ENCODE results near the gene AP1B1. TPM values are rescaled to one million over a fixed set of nuclear protein-coding genes. Genes with fewer than 3 reads are reported as not detected.

The AP1B1 gene
- polyA plus RNA-seq, 2 of the 4 experiments (the other 2 are of a cell fraction) = 22.5 to 27.0 TPM

- ATAC-seq (no peak), DNase-seq (ENCODE audit: low read depth in 1 of 2, low spot score in 1 of 2) (peak in 1 of 2 experiments; percentile 5), FAIRE-seq (no peak)
- Histone ChIP-seq H3K27ac (no peak overlapping the region), H3K9me3 (no peaks in the 10 kb centered on the region), H3K4me1 (no peaks in the 10 kb centered on the region), H3K4me2 (peak overlapping the region; percentile 18; the same call in 1 of the 3 replicates), H3K4me3 (no peak overlapping the region)
- no peak for TF ChIP-seq HES2 (IDR thresholded peaks at IDR 0.05)
- TF ChIP-seq CTCF (IDR thresholded peaks at IDR 0.05) = no peak
- no peak for TF ChIP-seq USF2 (IDR thresholded peaks at IDR 0.05)
- TF ChIP-seq CBX2 (IDR thresholded peaks at IDR 0.05; ENCODE audit: borderline replicate concordance, low read depth) = no peak
- no peak for TF ChIP-seq ZSCAN20 (CRISPR knock-in tag; IDR thresholded peaks at IDR 0.05)
- TF ChIP-seq FOXS1 (CRISPR knock-in tag; IDR thresholded peaks at IDR 0.05) = no peak
- no peak for TF ChIP-seq RNF2 (IDR thresholded peaks at IDR 0.05; ENCODE audit: borderline replicate concordance, low read depth)
- no peak for TF ChIP-seq SREBF2 (IDR thresholded peaks at IDR 0.05)
- no peak for TF ChIP-seq MAZ (IDR thresholded peaks at IDR 0.05; ENCODE audit: borderline replicate concordance, low read depth, low read length)
- TF ChIP-seq MAFK (IDR thresholded peaks at IDR 0.05; ENCODE audit: partially characterized antibody) = no peak
- no peak for TF ChIP-seq CEBPB (IDR thresholded peaks at IDR 0.05)
- TF ChIP-seq RAD21 (conservative IDR thresholded peaks at IDR 0.05 in 1 of 2, IDR thresholded peaks at IDR 0.05 in 1 of 2) = no peak
- no peak for TF ChIP-seq ZC3H11A (IDR thresholded peaks at IDR 0.05)
- TF ChIP-seq JUN (IDR thresholded peaks at IDR 0.05) = no peak
- no peak for TF ChIP-seq HOXB5 (CRISPR knock-in tag; IDR thresholded peaks at IDR 0.05)
- TF ChIP-seq NR3C1 (IDR thresholded peaks at IDR 0.05) = no peak
- TF ChIP-seq CHD4 (IDR thresholded peaks at IDR 0.05; ENCODE audit: borderline replicate concordance) = no peak
- POLR2A ChIA-PET = no interaction called here
- 41% methylated on average over 7 of the region's 7 CpGs for WGBS (ENCODE audit: missing lambda C conversion rate)
- CTCF ChIA-PET = interaction anchor here (1.3 kb wide), 1 partner anchor 36 kb away, joined by 3 read pairs; no protein-coding TSS in a partner anchor
Measured at GRCh38 chr22:29434288-29434687, 45.9 kb upstream of the AP1B1 start.

- H3K27ac ChIP-seq = no peak overlapping the region
- no peak for TF ChIP-seq HMGXB4 (CRISPR knock-in tag; IDR thresholded peaks at IDR 0.05; ENCODE audit: borderline replicate concordance)
- TF ChIP-seq POLR2A (IDR thresholded peaks at IDR 0.05; ENCODE audit: low read length) = no peak
- no peak for TF ChIP-seq RNF2 (IDR thresholded peaks at IDR 0.05; ENCODE audit: borderline replicate concordance, low read depth)
- TF ChIP-seq ELK1 (IDR thresholded peaks at IDR 0.05; ENCODE audit: low read depth, low read length) = no peak
- TF ChIP-seq JUNB (IDR thresholded peaks at IDR 0.05) = no peak
- no peak for TF ChIP-seq HOXB5 (CRISPR knock-in tag; IDR thresholded peaks at IDR 0.05)
- TF ChIP-seq USF2 (IDR thresholded peaks at IDR 0.05) = no peak
- TF ChIP-seq HDAC2 (IDR thresholded peaks at IDR 0.05) = no peak
- no peak for TF ChIP-seq EHF (CRISPR knock-in tag; IDR thresholded peaks at IDR 0.05)
- TF ChIP-seq E2F6 (IDR thresholded peaks at IDR 0.05; ENCODE audit: borderline replicate concordance, low read depth) = no peak
- no peak for TF ChIP-seq GATA3 (IDR thresholded peaks at IDR 0.05; ENCODE audit: borderline replicate concordance)
- TF ChIP-seq BHLHE40 (IDR thresholded peaks at IDR 0.05; ENCODE audit: low read depth, low read length) = no peak
- no peak for TF ChIP-seq MAZ (IDR thresholded peaks at IDR 0.05; ENCODE audit: borderline replicate concordance, low read depth, low read length)
- TF ChIP-seq NFE2L2 (conservative IDR thresholded peaks at IDR 0.05; ENCODE audit: low read length) = no peak
- TF ChIP-seq MAFK (IDR thresholded peaks at IDR 0.05; ENCODE audit: partially characterized antibody) = no peak
- TF ChIP-seq HES2 (IDR thresholded peaks at IDR 0.05) = no peak
- no peak for TF ChIP-seq RFX5 (IDR thresholded peaks at IDR 0.05)
- TF ChIP-seq TP53 (CRISPR knock-in tag; IDR thresholded peaks at IDR 0.05) = no peak
- TF ChIP-seq BCL3 (IDR thresholded peaks at IDR 0.05) = no peak
Measured at GRCh38 chr22:29433856-29434255, 45.5 kb upstream of the AP1B1 start.

More at GRCh38 chr22:29433856-29434255, 45.5 kb upstream of the AP1B1 start:
- no peak for ATAC-seq
- no peak overlapping the region for H3K4me3 ChIP-seq
- no peak for FAIRE-seq
- H3K9me3 ChIP-seq = no peaks in the 10 kb centered on the region
- 93% methylated on average over 3 of the region's 3 CpGs for WGBS (ENCODE audit: missing lambda C conversion rate)
- POLR2A ChIA-PET = no interaction called here
- no peaks in the 10 kb centered on the region for H3K4me1 ChIP-seq
- CTCF ChIA-PET = interaction anchor here (1.3 kb wide), 1 partner anchor 37 kb away, joined by 3 read pairs; no protein-coding TSS in a partner anchor
- DNase-seq (ENCODE audit: low read depth in 1 of 2, low spot score in 1 of 2) = no peak
- no peak overlapping the region for H3K4me2 ChIP-seq

Data from A549 (cell line).